NCI-H226 (cell line): Measurements from ENCODE around the gene SPRYD3.
"Not testable (repeated sequence)": the region's sequence is repeated elsewhere in the genome, so short reads cannot be mapped to it uniquely, and the experiment has no call there.

Source experiments
- DNase-seq: peaks from one replicate; pipeline ENCODE4 v3.0.0-alpha.2; 2015

Gene SPRYD3

GRCh38 chr12:53049571-53050318 is 29.4 kb downstream of the SPRYD3 start, which contains the start of gene TNS2:
TSS of gene TNS2 (plus strand) at chr12:53050065. CDS start at chr12:53050186, 121 bp downstream.
- DNase-seq, result peak; percentile 77

DNA sequence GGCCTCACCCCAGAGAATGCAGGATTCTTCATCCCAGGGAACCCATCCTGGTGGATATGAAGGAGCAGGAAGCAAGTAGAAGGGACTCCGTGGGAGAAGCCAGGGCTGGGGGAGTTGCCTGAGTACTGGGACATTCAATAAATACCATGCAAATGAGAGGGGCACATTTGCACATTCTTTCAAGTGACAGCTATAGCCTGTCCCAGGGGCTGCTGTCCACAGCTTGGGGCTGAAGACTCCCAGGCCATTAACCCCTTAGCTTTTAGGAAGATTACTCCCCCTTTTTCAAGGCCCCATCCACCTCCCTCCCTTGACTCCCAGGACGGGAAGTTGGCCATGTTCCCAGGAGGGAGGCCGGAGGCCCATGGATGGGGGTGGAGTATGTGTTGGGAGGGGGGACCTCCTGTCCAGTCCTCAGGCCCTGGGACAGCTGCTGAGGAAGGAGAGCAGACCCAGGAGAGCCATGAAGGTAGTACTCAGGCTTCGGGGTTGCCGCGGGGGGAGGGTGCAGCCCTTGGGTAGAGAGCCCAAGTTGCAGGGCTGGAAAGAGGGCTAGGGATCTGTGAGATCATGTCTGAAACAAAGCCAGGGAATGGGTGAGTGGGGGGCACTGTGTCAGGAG is 30.3 kb downstream of the SPRYD3 start:
- DNase-seq, result peak; percentile 84

DNA sequence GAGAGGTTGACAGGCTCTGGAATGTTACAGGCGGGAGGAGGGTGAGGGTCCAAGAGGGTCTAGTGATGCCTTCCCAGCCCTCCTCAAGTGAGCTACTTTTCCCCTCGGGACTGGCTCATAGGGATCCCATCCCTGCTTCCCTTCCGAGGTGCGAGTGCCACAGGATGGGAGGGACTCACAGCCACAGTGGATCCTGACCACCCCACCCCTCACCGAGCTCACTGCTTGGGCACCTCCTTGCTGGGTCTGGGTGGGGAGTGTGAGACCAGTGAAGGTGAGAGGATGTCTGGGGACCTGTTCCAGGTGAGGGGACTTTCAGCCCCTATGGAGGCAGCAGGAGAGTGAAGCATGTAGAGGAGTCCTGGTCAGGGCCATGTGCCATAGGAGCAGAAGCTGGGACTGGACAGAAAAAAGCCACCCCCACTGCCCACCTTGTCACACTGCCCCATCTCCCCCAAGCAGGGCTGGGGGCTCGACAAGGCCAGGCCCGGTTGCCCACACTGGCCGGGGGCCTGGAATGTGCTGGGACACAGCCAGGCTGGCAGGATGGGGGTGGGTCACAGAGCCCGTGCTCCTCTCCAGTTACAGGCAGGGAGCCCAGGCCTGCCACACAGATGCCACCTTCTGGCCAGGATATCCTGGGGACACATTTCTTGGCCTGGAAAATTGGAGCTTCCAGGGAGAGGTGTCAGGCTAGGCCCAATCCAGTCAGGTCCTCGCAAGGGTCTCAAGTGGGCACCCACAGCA is 31.0 kb downstream of the SPRYD3 start:
- DNase-seq, result no peak

DNA sequence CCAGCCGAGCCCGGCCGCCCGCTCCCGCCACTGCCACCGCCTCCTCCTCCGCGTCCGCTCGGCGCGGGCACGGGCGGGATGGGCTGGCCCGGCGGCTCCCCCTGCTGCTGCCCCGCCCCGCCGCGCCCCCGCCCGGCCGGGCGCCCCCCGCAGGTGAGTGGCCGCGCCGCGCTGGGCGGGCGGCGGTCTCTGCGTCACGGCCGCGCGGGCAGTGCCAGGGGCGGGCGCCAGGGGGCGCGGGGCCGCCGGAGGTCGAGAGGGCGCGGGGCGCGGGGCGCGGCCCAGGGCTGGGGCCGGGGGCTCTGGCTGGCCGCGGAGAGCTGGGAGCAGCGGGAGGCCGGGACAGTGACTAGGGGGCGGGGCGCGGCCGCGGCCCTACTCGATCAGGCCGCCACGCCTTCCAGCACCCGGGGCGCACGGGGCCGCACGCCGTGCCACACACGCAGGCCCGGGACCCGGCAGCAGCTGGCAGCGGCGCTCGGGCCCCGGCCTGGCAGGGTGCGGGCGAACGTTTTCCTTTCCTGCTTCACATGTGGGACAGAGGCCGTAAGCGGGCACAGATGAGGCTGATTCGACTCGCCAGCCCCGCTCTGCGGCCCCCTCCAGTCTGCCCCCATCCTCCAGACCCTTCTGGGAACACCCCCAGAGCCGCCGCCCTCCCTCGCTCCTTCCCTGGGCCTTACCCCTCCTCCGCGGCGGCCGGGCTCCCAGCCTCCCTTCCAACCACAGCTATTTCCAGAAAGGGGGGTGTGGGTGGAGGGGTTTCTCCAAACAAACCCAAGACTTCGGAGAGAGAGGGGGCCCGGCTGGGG is 31.8 kb downstream of the SPRYD3 start:
- peak; percentile 84 for DNase-seq

- peak; percentile 93 for DNase-seq
These were observed 32.5 kb downstream of the SPRYD3 start for GRCh38 chr12:53046655-53047220.

DNA sequence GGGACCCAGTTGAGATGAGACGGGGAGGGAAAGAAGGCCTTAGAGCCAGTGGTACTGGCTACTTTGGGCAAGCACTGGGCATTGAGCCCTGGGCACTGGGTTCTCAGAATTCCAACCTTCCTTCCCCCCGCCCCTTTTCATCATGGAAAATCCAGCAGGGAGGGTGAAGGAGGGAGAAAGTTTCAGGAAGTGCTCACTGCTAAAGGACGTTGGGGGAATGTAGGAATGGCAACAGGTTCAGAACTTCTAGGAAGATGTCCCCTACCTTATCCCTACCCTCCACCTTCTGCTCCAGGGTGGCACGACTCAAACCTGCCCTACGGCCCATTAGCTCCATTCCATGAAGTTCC is 33.5 kb downstream of the SPRYD3 start:
- no peak for DNase-seq

DNA sequence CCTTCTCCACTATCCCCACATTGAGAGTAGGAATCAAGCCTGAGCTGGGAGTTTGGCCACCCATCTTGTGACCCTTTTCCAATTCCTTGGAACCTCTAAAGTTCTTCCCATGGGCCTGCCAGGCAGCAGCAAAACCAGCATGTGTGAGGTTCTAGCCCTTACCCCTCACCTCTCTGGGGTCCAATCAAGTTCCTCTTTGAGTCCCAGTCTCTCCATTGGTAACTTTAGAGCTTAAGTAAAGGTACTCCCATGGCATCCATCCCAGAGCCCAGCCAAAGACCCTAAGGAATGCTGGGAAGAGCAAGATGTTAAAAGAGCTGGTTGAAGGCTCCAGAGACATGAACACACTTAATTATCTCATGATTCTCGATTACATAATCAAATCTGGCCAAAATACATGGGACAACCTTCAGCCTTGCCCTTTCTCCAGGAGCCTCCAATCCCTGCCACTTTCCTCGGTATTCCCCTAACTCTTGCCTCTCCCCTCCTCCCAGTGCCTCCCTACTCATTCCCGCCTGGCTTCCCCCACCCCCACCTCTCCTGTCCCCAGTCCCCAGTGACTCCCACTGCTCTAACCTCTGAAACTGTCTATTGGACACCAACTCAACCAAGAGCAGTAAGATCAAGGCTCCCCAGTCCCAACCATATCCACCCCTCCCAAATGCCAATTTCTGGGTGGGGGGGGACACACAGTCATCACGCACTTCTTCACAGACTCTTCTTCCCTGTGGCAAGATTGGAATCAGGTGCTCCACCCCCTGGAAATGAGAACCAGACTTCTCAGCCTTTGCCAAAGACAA is 34.1 kb downstream of the SPRYD3 start:
- no peak for DNase-seq

DNA sequence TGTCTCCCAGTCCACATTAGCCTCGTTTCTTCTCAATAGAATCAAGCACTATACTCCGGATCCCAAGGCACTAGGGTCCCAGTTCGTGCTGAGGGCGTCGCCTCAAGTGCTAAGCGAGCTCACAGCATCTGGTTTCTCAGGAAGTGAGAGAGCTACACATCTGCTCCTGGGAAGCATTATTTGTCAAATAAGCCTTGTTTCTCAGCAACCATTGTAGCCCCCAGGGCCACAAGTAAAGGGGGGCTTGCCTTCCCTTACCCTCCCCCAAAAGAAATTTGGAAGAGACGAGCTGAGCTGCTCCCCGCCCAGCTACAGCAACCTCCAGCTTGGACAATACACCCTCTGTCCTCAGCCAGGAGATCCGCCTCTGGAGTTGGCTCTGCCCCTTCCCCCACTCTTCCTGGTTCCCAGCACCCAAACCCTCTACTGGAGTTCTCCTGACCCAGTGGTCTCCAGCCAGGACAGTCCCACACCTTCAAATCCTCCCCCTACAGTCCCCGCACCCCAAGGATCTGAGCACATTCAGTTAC is 35.1 kb downstream of the SPRYD3 start:
- no peak for DNase-seq

DNA sequence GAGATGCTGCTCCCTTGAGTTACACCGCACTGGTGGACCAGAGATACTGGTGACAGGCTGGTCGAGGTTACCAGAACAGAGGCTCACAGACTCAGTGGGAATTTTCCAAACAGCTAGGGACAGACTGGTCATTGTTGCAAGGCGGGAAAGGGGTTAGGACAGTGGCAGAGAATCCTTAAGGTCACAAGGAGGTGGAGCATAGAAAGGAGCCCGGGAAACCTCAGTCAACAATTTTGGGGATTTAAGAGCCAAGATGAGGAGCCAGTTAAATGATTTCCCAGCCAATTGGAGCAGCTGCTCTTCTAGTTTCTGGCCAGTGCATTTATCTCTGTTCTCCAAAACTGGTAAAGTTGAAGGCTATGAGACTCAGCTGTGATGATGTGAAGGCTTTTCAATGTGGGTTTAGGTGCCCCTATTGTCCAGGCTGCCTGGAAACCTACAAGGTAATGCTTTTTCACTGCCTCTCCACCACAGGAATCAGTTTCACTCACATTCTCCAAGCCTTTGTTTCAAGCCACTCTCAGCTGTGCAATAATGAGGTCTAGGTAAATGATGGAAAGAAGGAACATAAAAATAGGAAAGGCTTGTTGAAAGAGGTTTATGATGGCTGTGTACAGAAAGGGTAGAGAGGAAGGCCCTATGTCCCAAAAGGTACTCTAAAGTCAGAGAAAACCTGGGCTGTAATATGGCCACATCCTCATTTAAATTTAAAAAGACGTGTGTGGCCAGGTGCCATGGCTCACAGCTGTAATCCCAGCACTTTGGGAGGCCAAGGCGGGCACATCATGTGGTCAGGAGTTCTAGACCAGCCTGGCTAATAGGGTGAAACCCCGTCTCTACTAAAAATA is 36.4 kb downstream of the SPRYD3 start:
- no peak for DNase-seq

GRCh38 chr12:53039851-53040250 is 39.3 kb downstream of the SPRYD3 start:
- no peak for DNase-seq

- DNase-seq, result no peak
These were observed 42.4 kb downstream of the SPRYD3 start for GRCh38 chr12:53036802-53037201.

DNA sequence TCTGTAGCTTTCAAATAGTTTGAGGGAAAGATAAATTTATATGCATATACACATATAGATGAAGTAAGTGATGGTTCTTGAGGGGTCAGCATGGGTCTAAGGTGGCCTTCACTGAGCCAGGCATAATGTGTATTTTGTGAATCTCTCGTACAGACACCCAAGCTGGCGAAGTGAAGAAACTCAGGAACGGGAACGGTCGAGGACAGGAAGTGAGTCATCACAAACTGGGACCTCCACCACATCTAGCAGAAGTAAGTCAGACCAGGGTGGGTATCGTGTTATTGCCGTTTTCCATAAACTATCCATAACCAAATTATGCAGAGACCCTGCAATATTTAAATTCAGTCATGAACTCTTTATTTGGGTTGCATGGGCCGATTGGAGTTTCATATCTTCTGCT is 44.7 kb downstream of the SPRYD3 start:
- DNase-seq, result no peak

DNA sequence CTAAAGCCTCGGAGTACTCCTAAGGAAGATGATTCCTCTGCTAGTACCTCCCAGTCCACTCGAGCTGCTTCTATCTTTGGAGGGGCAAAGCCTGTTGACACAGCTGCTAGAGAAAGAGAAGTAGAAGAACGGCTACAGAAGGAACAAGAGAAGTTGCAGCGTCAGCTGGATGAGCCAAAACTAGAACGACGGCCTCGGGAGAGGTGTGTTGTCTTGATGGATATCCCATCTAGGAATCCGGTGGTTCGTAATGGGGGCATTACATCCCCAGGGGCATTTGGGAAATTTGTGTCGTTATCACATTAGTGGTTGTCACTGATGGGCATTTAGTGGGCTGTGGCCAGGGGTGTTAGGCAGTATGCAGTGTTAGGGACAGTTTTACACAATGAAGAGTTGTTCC is 45.4 kb downstream of the SPRYD3 start:
- not testable (repeated sequence) for DNase-seq

DNA sequence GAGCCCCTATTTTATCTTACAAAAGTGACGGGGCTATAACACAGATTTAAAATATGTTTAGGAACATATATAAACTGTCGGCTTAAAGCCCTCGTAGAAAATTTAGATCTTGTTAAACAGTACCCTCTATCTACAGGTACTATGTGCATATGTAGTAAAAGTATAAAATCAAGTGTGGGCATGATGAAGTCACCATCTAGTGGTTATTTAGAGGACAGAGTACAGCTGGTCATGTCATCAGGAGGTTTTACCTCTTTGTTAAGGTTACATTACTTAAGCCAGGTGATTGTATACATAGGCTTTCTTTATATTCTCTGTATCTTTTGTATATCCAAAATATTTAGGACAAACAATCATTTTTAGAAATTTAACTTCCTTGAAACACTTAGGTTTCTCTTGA is 47.6 kb downstream of the SPRYD3 start:
- no peak for DNase-seq

DNA sequence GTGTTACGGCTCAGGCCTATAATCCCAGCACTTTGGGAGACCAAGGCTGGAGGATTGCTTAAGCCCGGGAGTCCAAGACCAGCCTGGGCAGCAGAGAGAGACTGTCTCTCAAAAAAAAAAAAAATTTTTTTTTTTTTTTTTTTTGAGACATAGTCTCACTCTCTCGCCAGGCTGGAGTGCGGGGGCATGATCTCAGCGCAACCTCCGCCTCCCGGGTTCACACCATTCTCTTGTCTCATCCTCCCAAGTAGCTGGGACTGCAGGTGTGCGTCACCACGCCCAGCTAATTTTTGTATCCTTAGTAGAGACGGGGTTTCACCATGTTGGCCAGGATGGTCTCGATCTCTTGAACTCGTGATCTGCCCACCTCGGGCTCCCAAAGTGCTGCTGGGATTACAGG is 52.2 kb downstream of the SPRYD3 start:
- not testable (repeated sequence) for DNase-seq

DNA sequence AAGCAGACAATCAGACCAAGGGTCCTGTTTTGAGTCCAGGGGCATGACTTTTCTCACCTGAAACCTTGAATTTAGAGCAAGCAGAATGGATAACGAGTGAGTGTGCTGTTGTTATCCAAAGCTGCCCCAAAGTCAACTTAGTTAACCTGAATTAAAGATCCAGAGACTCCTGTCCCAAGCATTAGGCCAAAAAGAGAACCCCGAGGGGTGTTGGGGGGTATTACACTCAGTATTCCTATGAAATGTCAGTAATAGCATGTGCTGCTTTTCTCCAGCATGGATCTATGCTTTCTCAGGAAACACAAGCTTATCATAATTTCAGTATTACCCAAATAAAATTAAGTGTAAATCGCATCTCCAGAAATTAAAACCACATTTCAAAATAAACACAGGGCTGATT is 53.9 kb downstream of the SPRYD3 start:
- no peak for DNase-seq

- DNase-seq, result no peak
These were observed 64.5 kb downstream of the SPRYD3 start for GRCh38 chr12:53014709-53015108.
